ENCODE measurements around the gene SLC39A13.

The SLC39A13 gene

GRCh38 chr11:47461876-47462275 lies 53.5 kb downstream of the SLC39A13 start:
- no peak for DNase-seq

GRCh38 chr11:47464483-47464882 lies 56.1 kb downstream of the SLC39A13 start:
- DNase-seq = peak; percentile 29
